Measurements from ENCODE around the gene MLKL.

- no peak for TF ChIP-seq EZH2 (IDR thresholded peaks at IDR 0.05; ENCODE audit: low read length)
- TF ChIP-seq CTCF (optimal IDR thresholded peaks at IDR 0.05 in 1 of 3, IDR thresholded peaks at IDR 0.05 in 1 of 3, conservative IDR thresholded peaks at IDR 0.05 in 1 of 3; ENCODE audit: extremely low read depth in 1 of 3, insufficient read depth in 2 of 3, low read length in 3 of 3), result no peak
Observed at GRCh38 chr16:74657870-74658642, 42.6 kb downstream of the MLKL start.

Measured in keratinocyte (primary cell).